Measurements from ENCODE around the gene PIGV.
"Not testable (repeated sequence)": the region's sequence is repeated elsewhere in the genome, so short reads cannot be mapped to it uniquely, and the experiment has no call there.

Gene PIGV

GRCh38 chr1:26792924-26793323 lies 5.2 kb downstream of the PIGV start:
- DNase-seq (ENCODE audit: low read depth, low spot score), result no peak

GRCh38 chr1:26794391-26794790 lies 6.6 kb downstream of the PIGV start:
- no peak for DNase-seq (ENCODE audit: low read depth, low spot score)

- DNase-seq (ENCODE audit: low read depth, low spot score), result no peak
These were observed 9.9 kb downstream of the PIGV start for GRCh38 chr1:26797627-26798026.

DNA sequence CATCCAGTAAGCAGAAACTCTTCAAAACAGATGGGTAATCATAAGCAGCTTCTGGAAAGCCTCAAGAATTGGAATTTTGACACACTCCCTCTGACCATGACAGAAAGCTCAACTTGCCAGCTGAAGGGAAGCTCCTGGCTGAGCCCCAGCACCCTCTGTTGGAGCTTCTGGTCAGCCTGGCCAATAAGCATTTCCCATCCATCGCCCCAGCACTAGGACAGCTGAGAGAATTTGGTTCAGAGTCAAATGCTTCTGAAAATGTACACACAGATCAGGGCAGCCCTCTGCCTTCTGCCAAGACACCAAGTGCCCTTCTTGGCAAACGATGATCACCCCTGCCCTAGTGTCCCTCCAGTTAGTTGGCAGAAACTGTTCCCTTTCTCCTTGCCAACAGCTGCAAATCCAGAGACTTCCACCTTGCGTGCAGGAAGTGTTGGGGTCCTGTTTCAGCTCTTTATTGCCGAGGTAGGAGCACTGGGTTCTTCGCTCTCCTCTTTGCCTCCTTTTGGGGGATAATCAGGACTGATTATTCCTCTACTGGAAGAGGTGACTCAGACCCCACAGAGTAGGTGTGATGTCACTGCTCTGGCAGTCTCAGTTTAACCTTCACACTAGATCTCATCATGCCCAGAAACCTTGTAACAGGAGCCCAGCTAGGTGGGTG lies 11.9 kb downstream of the PIGV start:
- DNase-seq (ENCODE audit: low read depth, low spot score), result peak; percentile 82

- DNase-seq (ENCODE audit: low read depth, low spot score), result not testable (repeated sequence)
These were observed 16.2 kb downstream of the PIGV start for GRCh38 chr1:26803932-26804331.

DNA sequence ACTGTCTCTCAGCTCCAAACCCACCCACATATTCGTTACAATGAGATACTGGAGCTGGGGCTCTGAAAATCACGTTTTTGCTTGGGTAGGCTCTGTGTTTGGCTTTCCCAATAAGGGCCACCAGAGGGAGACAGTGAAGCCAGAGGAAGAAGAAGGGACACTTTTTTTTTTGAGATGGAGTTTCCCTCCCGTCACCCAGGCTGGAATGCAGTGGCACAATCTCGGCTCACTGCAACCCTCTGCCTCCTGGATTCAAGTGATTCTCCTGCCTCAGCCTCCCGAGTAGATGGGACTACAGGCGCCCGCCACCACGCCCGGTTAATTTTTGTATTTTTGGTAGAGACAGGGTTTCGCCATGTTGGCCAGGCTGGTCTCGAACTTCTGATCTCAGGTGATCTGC lies 22.4 kb downstream of the PIGV start:
- peak; percentile 72 for DNase-seq (ENCODE audit: low read depth, low spot score)

DNA sequence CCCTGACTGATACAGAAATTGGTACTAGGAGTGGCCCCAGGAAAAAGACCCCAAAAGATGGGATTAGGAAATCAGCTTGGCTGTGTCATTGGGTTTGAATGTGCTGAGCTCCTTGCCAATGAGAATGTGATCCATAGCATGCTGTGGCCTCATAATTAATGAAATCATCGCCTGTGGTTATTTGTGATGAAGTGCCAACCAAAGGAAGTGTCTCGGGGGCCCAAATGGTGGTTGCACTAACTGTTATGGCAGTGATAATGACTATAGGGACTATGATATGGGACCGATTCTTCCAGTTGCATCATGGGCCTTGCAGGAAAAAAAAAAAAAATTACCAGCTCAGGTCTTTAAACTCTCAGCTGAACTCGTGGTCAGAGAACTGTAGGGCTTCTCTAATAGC lies 23.3 kb downstream of the PIGV start:
- no peak for DNase-seq (ENCODE audit: low read depth, low spot score)

GRCh38 chr1:26811708-26812107 lies 24.0 kb downstream of the PIGV start:
- no peak for DNase-seq (ENCODE audit: low read depth, low spot score)

- DNase-seq (ENCODE audit: low read depth, low spot score), result no peak
These were observed 26.6 kb downstream of the PIGV start for GRCh38 chr1:26814377-26814776.

- DNase-seq (ENCODE audit: low read depth, low spot score), result no peak
These were observed 27.1 kb downstream of the PIGV start for GRCh38 chr1:26814893-26815292.

- DNase-seq (ENCODE audit: low read depth, low spot score), result no peak
These were observed 33.1 kb downstream of the PIGV start for GRCh38 chr1:26820784-26821269.

- no peak for DNase-seq (ENCODE audit: low read depth, low spot score)
These were observed 35.1 kb downstream of the PIGV start for GRCh38 chr1:26822737-26823395.

DNA sequence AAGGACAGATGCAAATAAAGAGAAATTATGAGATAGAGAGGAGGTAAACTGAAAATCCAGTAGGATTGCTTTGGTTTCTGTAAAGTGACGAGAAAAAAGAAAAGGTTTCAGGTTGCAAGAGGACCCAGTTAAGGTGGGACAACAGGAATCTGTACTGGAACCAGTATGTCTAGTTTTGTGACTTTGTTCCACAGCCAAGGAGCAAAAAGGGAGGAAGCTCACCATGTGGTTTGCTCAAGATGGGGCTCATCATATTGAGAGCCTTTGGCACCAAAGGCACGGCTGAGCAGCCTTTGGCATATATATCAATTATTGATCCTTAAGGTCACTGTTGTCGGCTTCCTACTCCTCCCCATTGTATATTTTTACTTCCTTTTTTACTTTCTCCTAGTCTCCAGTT lies 37.0 kb downstream of the PIGV start:
- DNase-seq (ENCODE audit: low read depth, low spot score), result no peak

GRCh38 chr1:26826261-26827105 lies 38.7 kb downstream of the PIGV start, which contains the start of gene ZDHHC18:
Gene ZDHHC18 (plus strand): TSS chr1:26826688. CDS start chr1:26826805, 117 bp downstream.
- peak; percentile 90 for DNase-seq (ENCODE audit: low read depth, low spot score)

- DNase-seq (ENCODE audit: low read depth, low spot score), result no peak
These were observed 39.4 kb downstream of the PIGV start for GRCh38 chr1:26827106-26827604.

GRCh38 chr1:26827663-26828062 lies 39.9 kb downstream of the PIGV start:
- DNase-seq (ENCODE audit: low read depth, low spot score), result no peak

- DNase-seq (ENCODE audit: low read depth, low spot score), result no peak
These were observed 40.8 kb downstream of the PIGV start for GRCh38 chr1:26828411-26828991.

DNA sequence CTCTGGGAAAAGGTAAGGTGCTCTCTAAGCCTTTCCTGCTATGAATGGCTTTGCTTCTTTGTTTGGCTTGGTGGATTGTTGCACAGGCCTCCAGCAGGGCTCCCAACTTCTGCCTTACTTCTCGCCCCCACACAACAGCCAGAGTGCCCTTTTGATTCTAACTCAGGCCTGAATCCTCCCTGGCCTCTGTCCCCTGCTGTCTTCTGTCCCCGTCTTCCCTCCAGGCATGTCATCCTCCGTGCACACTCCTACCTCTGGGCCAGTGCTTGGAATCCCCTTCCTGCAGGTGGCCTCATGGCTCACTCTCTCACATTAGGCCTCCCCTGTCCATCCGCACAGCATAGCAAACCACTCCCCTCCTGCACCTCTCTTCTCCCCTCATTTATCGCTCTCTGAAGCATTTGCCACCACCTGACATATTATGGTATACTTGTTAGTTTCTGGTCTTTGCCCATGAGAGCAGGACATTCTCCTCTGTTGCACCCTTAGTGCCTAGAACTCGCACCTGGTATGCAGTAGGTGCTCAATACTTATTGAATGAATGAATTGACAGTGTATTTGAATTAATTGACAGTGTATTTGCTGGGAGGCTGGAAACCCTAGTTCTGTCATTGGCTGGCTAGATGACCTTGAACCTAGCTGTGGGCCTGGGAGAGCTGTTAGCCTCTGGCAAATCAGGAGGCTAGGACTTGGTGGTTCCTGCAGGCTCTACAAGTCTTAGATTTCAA lies 41.6 kb downstream of the PIGV start:
- DNase-seq (ENCODE audit: low read depth, low spot score), result no peak

GRCh38 chr1:26831059-26831458 lies 43.3 kb downstream of the PIGV start:
- no peak for DNase-seq (ENCODE audit: low read depth, low spot score)

DNA sequence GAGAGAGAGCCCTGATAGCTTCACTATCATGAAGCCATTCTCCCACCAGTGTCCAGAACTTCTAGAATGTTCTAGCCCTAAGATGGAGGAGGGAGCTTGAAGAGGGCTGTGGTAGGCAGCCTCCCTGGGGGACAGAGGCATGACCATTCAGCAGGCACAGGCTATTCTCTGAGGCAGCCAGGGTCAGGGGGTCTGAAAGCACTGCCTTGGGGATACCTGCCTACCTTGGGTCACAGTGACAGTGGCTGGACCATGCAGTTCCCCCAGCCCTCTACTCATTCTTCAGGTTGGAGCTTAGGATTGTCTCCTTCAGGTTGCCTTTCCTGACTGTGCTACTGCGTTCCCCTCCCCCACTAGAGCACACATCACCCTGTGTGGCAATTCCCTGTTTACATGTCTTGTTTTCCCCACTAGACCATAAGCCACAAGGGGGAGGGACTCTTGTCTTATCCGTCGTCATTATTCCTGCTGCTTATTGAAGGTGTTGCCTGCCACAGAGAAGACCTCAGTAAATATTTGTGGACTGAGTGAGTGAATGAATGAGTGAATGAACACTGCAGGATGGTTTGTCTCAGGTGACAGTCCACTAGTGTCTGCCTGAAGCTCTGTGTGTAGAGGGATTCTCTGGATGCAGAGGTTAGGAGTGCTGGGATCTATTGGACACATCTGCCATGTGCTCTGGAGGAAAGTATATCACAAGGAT lies 43.9 kb downstream of the PIGV start:
- DNase-seq (ENCODE audit: low read depth, low spot score), result no peak

Measured in astrocyte of the hippocampus (primary cell).